Astrocyte (in vitro differentiated cells and primary cell): Measurements from ENCODE around the gene PKD1.
"Not testable (repeated sequence)": the region's sequence is repeated elsewhere in the genome, so short reads cannot be mapped to it uniquely, and the experiment has no call there.

Source experiments
- EZH2 ChIP-seq: IDR thresholded peaks from 2 replicates; pipeline ENCODE4 v1.6.1; 2012; ENCODE audit warnings: mild to moderate bottlenecking, low read length, inconsistent platforms; ENCODE audit not compliant: insufficient read depth
- TF ChIP-seq, protein P1 (sequence below): IDR thresholded peaks from 2 replicates; pipeline ENCODE4 v1.5.1; 2011; ENCODE audit warnings: low read depth, mild to moderate bottlenecking, inconsistent platforms, low read length, moderate library complexity; ENCODE audit not compliant: insufficient read depth

DNA sequence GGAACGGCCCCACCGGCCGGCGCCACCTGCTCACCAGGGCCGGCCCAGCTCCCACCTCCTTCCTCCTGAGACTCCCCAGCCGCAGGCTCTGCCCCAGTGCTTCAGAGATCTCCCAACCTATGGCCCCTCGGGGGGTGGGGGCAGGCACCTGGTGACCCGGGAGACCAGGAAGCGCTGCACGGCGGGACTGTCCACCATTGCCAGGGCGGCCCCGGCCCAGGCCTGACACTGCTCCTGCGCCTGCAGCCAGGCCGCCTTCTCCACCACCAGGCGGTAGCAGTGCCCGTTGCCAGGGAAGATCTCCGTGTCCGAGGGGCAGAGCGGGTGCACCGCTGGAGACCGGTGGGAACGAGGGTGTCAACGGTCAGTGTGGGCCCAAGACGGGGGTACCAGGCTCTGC lies 18.4 kb downstream of the PKD1 start:
- TF ChIP-seq, protein P1, sequence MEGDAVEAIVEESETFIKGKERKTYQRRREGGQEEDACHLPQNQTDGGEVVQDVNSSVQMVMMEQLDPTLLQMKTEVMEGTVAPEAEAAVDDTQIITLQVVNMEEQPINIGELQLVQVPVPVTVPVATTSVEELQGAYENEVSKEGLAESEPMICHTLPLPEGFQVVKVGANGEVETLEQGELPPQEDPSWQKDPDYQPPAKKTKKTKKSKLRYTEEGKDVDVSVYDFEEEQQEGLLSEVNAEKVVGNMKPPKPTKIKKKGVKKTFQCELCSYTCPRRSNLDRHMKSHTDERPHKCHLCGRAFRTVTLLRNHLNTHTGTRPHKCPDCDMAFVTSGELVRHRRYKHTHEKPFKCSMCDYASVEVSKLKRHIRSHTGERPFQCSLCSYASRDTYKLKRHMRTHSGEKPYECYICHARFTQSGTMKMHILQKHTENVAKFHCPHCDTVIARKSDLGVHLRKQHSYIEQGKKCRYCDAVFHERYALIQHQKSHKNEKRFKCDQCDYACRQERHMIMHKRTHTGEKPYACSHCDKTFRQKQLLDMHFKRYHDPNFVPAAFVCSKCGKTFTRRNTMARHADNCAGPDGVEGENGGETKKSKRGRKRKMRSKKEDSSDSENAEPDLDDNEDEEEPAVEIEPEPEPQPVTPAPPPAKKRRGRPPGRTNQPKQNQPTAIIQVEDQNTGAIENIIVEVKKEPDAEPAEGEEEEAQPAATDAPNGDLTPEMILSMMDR, result not testable (repeated sequence)
- TF ChIP-seq EZH2, result not testable (repeated sequence)
